ENCODE data around the gene NCBP3.
A peak's percentile ranks its signal among the peaks of the same experiment; 100 is the strongest.

Gene NCBP3

GRCh38 chr17:3845621-3846436, at the start of gene NCBP3:
Gene NCBP3, minus strand, starts transcription at chr17:3846246. Its CDS starts 23 bp downstream, at chr17:3846223.
- peak; percentile 94 for DNase-seq

GRCh38 chr17:3895354-3895753, 49.3 kb upstream of the NCBP3 start:
- DNase-seq: no peak

- no peak for DNase-seq
These were observed 48.9 kb upstream of the NCBP3 start for GRCh38 chr17:3894911-3895343.

- no peak for DNase-seq
These were observed 48.1 kb upstream of the NCBP3 start for GRCh38 chr17:3894188-3894587.

GRCh38 chr17:3893720-3894116, 47.7 kb upstream of the NCBP3 start:
- no peak for DNase-seq

- peak; percentile 95 for DNase-seq
These were observed 47.1 kb upstream of the NCBP3 start, which contains the start of gene CAMKK1 for GRCh38 chr17:3893003-3893719. Gene CAMKK1, minus strand, starts transcription at chr17:3893053. Its CDS starts 7,366 bp downstream, at chr17:3885687.

- DNase-seq: peak; percentile 74
These were observed 46.3 kb upstream of the NCBP3 start for GRCh38 chr17:3892095-3892998.

GRCh38 chr17:3891626-3892094, 45.6 kb upstream of the NCBP3 start:
- DNase-seq: no peak

- DNase-seq: no peak
These were observed 44.8 kb upstream of the NCBP3 start for GRCh38 chr17:3890878-3891219.

- DNase-seq: peak; percentile 40
These were observed 44.2 kb upstream of the NCBP3 start for GRCh38 chr17:3890082-3890877.

- no peak for DNase-seq
These were observed 43.4 kb upstream of the NCBP3 start for GRCh38 chr17:3889325-3890012.

GRCh38 chr17:3888343-3889171, 42.5 kb upstream of the NCBP3 start:
- no peak for DNase-seq

GRCh38 chr17:3887804-3888203, 41.8 kb upstream of the NCBP3 start:
- DNase-seq: no peak

- no peak for DNase-seq
These were observed 41.3 kb upstream of the NCBP3 start for GRCh38 chr17:3887394-3887793.

GRCh38 chr17:3886776-3887175, 40.7 kb upstream of the NCBP3 start:
- no peak for DNase-seq

- no peak for DNase-seq
These were observed 39.9 kb upstream of the NCBP3 start for GRCh38 chr17:3885970-3886369.

- DNase-seq: no peak
These were observed 39.2 kb upstream of the NCBP3 start for GRCh38 chr17:3885271-3885670.

- no peak for DNase-seq
These were observed 38.1 kb upstream of the NCBP3 start for GRCh38 chr17:3884188-3884587.

- no peak for DNase-seq
These were observed 36.2 kb upstream of the NCBP3 start for GRCh38 chr17:3882276-3882675.

GRCh38 chr17:3880983-3881382, 34.9 kb upstream of the NCBP3 start:
- no peak for DNase-seq

Data from hematopoietic multipotent progenitor cell treated with erythropoietin and hydrocortisone succinate and interleukin-3 and kit ligand, for 6 days (in vitro differentiated cells).